Measurements from ENCODE around the gene TIMD4.

Gene TIMD4

GRCh38 chr5:156912869-156913268, 50.2 kb downstream of the TIMD4 start:
- DNase-seq (ENCODE audit: insufficient read length, low spot score) (no peak), FAIRE-seq (no peak)
- TF ChIP-seq CTCF (IDR thresholded peaks at IDR 0.05; ENCODE audit: insufficient read depth, missing control alignments) = no peak

GRCh38 chr5:156909180-156909579, 53.8 kb downstream of the TIMD4 start:
- no peak for DNase-seq (ENCODE audit: insufficient read length, low spot score)
- TF ChIP-seq CTCF (IDR thresholded peaks at IDR 0.05; ENCODE audit: insufficient read depth, missing control alignments) = no peak
- FAIRE-seq = no peak

- FAIRE-seq (no peak), DNase-seq (ENCODE audit: insufficient read length, low spot score) (no peak)
- no peak for TF ChIP-seq CTCF (IDR thresholded peaks at IDR 0.05; ENCODE audit: insufficient read depth, missing control alignments)
Observed at GRCh38 chr5:156907667-156908066, 55.4 kb downstream of the TIMD4 start.

GRCh38 chr5:156906807-156907206, 56.2 kb downstream of the TIMD4 start:
- FAIRE-seq (no peak), DNase-seq (ENCODE audit: insufficient read length, low spot score) (no peak)
- TF ChIP-seq CTCF (IDR thresholded peaks at IDR 0.05; ENCODE audit: insufficient read depth, missing control alignments) = no peak

GRCh38 chr5:156896546-156896945, 66.5 kb downstream of the TIMD4 start:
- no peak for TF ChIP-seq CTCF (IDR thresholded peaks at IDR 0.05; ENCODE audit: insufficient read depth, missing control alignments)
- FAIRE-seq = no peak
- no peak for DNase-seq (ENCODE audit: insufficient read length, low spot score)

GRCh38 chr5:156893517-156893916, 69.5 kb downstream of the TIMD4 start:
- DNase-seq (ENCODE audit: insufficient read length, low spot score) (no peak), FAIRE-seq (no peak)
- no peak for TF ChIP-seq CTCF (IDR thresholded peaks at IDR 0.05; ENCODE audit: insufficient read depth, missing control alignments)

GRCh38 chr5:156892864-156893263, 70.2 kb downstream of the TIMD4 start:
- no peak for TF ChIP-seq CTCF (IDR thresholded peaks at IDR 0.05; ENCODE audit: insufficient read depth, missing control alignments)
- DNase-seq (ENCODE audit: insufficient read length, low spot score) = no peak
- FAIRE-seq = no peak

All from D721Med (cell line).